Stomach (tissue), 4 donors: ENCODE measurements around the gene ZFP42.

ENCODE experiments used
- CTCF ChIP-seq, 7 experiments: fragments of 450-650 bp in 4 of 7; fragments of 200-600 bp in 3 of 7; sonication (generic) in 3 of 7; IDR thresholded peaks; one replicate each; pipeline ENCODE4 v1.5.1; 2016 to 2019; ENCODE audit warnings: antibody characterized with exemption in 7 of 7, control low read depth in 2 of 7, mild to moderate bottlenecking in 1 of 7
- POLR2A ChIP-seq, 4 donors: fragments of 450-650 bp; IDR thresholded peaks; one replicate each; pipeline ENCODE4 v1.6.1; 2016; ENCODE audit warnings: antibody characterized with exemption in 4 of 4, control low read depth in 2 of 4, mild to moderate bottlenecking in 1 of 4, moderate library complexity in 1 of 4

GRCh38 chr4:188042191-188042590, 46.6 kb downstream of the ZFP42 start:
- no peak for TF ChIP-seq POLR2A (IDR thresholded peaks at IDR 0.05)
- no peak for TF ChIP-seq CTCF (IDR thresholded peaks at IDR 0.05)
